ENCODE results near the gene SEBOX.

SEBOX gene, protein sequence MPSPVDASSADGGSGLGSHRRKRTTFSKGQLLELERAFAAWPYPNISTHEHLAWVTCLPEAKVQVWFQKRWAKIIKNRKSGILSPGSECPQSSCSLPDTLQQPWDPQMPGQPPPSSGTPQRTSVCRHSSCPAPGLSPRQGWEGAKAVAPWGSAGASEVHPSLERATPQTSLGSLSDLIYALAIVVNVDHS

DNA sequence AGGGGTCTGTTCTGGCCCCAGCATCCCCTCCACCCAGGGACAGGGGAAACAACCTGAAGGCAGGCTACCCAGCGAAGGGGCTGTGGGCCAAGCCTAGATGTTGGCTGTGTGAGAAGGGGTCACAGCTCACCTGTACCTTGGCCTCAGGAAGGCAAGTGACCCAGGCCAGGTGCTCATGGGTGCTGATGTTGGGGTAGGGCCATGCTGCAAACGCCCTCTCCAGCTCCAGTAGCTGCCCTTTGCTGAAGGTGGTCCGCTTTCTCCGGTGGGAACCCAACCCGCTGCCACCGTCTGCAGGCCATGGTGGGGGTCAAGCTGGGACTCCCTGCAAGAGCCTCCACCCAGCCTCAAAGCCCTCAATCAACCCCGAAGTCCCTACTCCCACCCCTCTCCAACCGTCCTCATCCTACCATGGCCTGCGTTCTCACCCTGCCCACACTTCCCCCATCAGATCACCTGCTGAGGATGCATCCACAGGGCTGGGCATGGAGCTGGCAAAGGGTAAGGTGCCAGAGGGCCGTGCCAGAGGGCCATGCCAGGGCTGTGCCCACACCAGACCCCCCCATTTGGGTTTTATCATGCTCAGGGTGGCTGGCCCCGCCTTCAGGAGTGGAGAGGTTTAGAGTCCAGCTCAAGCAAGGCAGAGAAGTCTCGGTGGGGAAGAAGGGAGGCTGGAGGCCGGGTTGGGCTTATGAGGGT, at the start of gene SEBOX:
Gene SEBOX, minus strand, starts transcription at position 535 of the 699 bp plus-strand sequence. Its CDS starts 48 bp downstream, at position 487.
- DNase-seq (ENCODE audit: low spot score): no peak

DNA sequence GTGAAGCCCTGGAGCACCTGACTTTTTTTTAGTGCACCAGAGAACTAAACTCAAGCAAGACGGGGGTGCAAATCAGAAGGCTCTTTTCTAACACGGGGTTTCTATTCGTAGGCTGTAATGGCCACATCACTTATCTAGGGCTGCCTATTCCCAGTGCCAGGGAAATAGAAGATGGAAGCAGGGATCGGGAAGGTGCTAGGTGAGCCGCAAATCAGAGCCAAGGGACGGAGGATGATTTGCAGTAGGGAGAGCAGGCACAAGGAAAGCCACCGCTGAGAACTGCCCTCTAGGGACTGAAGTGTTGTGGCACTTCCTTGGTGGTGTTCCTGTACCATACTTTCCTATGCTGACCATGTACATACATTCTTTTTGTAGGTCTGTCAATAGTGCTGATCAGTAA, 48.8 kb upstream of the SEBOX start:
- DNase-seq (ENCODE audit: low spot score): no peak

DNA sequence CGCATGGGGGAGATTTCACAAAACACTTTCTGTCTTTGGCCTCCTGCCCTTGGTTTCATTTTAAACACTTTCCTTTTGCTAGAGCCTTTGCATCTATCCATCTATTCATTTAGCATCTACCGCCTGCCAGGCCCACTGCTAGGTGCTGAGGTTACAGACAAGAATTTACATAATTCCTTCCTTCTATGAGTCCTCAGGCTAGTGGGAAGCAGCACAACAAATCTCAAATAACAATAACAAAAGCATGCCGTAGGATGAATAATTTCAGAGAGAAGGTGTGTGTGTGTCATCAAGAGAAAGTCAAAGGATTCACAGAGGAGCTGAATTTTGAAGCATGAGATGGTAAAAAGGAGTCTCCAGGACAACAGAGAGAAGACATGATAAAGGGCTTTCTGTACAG, 47.1 kb upstream of the SEBOX start:
- DNase-seq (ENCODE audit: low spot score): no peak

DNA sequence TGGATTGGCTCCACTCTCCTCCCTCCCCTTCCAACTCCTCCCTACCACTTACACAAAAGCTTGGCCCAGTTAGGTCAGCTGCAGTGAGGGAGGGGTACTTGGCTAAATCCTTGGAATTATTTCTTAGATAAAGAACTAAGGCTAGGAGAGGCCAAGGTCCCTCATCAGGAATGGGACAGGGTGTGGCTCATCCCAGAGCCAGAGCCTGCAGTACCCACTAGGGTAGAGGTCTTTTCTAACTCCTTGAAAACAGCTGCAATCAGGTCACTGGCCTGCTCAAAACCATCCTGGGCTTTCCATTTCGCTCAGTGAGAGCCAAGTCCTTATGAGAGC, 42.9 kb upstream of the SEBOX start:
- no peak for DNase-seq (ENCODE audit: low spot score)

DNA sequence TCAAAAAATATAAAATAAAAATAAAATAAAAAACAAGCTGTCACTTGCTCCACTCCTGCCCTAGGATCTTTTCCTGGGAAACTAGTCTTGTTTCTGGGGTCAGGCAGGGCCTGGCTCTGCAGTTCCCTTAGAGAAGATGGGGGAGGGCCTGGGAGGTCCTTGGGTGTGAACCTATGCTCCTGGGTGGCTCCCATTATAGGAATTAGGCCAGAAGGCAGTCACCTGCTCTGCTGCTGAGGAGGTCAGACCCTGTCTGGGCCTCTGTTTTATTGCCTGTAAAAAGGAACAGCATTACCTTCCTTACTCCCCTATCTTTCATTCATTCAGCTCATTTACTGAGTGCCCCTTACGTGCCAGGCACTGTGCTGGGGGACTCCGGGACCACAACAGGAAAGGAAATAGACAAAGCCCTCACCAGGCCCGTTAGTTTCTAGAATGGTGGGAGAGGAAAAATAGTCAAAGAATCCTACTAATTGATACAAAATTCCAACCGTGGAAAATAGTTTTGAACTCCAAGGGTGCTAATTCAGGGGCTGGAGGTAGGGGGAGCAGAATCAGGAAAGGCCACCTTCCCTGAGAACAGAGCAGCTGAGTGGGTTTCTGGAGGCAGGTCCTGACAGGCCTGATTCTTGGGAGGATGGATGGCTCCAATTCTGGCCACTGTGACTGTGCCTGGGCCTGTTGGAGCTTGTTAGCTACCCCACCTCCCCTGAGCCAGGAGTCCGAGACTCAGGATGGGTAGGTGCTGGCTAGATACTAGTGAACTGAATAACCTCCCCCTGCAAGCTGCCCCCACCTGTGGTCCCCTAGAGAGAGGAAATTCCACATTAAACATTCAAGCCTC, 42.4 kb upstream of the SEBOX start:
- no peak for DNase-seq (ENCODE audit: low spot score)

DNA sequence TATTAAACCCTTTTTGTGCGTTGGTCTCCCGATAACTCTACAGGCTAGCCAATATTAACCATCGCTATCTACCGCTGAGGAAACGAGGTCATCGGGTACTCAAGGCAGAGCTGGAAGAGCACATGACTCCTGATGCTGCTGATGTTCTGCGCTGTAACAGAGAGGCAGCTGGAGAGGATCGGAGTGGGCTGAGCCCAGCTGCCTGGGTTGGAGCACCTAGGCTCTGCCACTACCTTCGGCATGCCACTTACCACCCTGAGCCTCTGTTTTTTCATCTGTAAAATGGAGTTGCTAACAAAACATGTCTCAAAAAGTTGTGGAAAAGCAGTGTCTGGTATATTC, 41.4 kb upstream of the SEBOX start:
- no peak for DNase-seq (ENCODE audit: low spot score)

DNA sequence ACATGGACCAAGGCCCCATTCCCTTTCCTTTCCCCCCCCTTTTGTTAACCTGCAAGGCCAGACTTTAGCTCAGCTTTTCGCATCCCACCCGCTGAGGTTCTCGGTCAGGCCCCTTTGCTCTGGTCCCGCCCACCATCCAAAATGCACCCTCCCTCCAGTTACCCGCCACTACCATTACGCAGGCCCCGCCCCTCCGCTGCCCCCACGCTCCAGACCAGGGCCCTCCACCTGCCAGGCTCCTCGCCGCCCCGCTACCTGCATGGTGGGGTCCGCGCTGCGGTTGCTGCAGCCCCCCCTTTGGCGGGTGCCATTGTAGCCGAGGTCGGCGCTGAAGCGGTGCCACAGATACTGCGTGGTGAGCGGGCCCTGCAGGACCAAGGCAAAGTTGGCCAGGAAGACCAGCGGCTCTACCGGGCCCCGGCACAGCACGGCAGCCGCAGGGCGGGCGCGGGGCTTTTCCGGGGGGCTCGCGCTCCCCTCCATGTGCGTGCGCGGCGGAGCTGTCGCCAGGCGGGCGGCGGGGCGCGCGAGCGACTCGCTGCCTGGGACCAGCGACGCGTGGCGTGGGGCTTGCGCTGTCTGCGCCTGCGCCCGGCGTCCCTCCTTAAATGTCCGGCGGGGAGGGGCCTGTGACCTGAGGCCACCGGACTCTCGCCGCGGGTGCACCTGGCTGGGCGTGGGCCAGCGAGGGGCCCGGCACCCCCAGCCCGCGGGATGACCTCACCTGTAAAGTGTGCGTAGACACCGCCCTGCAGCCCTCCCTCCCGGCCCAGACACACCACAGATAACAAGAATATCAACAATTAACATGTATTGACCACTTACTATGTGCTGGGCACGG, 40.9 kb upstream of the SEBOX start, which contains the start of gene SLC46A1:
Gene SLC46A1, minus strand, starts transcription at position 581 of the 841 bp plus-strand sequence. Its CDS starts 98 bp downstream, at position 483.
- peak; percentile 54 for DNase-seq (ENCODE audit: low spot score)

DNA sequence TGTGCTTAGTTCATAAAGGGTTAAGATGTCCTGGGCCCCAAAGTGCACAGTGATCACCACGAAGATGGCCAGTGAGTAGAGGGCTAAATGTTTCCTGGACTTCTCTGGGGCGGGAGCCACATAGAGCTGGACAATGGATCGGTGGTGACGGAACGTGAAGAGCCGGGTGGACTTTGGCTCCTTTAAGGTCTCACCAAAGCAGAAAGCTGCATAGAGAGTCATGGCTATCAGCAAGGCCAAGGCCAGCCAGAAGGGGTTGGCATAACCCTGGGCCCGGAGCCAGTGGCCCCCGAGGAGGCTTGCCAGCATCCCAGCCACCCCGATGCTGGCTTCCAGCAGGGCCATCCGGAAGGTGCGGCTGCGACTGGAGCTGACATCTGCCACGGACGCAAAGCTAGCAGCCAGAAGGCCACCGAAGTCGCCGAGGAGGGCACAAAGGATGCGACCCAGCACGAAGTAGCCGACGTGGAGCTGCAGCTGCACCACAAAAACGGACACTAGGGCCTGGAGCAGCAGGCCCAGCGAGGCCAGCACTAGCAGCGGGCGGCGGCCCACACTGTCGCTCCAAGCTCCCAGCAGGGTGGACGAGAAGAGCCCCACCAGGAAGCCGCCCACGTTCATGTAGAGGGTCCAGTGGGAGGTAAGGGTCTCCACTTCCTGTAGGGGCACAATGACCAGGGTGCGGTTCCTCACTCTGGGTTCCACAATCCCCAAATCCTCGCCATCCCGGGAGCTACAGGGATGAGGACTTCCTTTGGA, 40.0 kb upstream of the SEBOX start:
- no peak for DNase-seq (ENCODE audit: low spot score)

DNA sequence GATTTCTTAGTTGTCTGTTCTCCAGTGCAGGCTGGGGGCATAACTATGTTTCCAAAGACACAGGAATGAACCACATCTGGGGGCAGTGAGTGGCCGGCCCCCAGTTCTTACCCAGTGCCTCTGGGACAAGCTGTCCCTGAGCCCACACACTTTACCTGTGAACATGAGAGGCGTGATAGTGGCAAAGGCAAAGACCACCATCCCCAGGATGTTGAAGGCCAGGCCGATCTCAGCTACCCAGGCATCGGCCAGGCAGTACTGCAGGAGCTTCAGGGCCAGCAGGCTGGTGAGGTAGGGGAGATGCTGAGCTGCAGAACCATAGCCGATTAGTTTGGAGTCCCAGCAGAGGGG, 39.4 kb upstream of the SEBOX start:
- DNase-seq (ENCODE audit: low spot score): no peak

DNA sequence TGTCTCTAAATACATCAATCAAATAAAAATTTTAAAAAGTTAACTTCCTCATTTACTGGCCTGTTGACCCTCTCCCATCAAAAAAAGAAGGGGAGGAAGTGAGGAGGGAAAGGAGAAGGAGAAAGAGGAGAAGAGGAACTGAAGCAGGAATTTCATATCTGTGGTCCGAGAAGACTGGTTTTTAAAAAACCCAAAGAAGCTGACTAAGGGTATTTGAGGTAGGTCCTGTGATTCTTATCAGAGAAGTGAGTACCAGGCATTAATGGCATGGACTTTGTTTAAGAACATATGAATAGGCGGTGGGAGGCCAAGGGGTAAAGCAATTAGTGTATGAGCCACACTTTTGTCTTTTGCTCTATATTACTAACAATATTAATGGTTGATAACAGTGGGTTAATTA, 39.0 kb upstream of the SEBOX start:
- DNase-seq (ENCODE audit: low spot score): no peak

DNA sequence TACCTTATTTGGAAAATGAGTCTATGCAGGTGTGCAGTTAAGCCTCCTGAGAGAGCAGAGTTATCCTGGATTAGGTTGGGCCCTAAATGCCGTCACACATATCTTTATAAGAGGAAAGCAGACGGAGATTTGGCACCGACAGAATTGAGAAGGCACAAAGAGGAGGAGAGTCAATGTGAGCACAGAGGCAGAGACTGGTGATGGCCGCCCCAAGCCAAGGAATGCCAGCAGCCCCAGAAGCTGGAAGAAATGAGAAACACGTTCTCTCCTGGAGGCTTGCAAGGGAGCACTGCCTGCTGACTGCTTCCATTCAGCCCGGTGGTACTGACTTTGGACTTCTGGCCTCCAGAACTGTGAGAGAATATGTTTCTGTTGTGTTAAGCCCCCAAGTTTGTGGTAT, 37.8 kb upstream of the SEBOX start:
- DNase-seq (ENCODE audit: low spot score): no peak

DNA sequence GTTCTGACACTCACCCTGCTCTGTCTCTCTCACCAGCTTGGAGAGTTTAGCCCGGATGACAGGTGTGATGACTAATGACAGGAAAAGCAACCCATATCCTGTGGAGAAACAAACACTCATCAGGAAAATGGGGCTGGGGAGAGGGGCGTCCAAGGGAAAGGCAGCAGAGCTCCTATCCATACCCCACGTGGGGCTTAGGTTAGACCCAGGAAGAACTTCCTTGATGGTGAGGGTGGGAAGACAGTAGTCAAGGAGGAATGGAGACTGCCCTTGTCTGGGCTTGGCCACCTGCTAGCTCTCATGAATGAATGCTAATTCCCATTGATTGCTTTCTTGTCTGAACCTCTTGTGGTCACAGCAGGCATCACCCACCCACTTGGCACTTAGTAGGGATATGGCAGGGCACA, 37.2 kb upstream of the SEBOX start:
- no peak for DNase-seq (ENCODE audit: low spot score)

DNA sequence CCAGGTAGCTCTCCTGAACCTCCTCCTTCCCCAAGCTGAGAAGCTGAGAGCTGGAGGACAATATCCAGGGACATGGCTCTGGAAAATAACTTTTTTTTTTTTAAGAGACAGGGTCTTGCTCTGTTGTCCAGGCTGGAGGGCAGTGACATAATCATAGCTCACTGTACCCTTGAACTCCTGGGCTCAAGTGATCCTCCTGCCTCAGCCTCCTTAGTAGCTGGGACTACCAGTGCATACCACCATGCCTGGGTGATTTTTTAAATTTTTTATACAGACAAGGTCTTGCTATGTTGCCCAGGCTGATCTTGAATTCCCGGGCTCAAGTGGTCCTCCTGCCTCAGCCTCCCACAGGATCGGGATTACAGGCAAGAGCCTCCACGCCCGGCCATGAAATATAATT, 34.8 kb upstream of the SEBOX start:
- DNase-seq (ENCODE audit: low spot score): no peak

DNA sequence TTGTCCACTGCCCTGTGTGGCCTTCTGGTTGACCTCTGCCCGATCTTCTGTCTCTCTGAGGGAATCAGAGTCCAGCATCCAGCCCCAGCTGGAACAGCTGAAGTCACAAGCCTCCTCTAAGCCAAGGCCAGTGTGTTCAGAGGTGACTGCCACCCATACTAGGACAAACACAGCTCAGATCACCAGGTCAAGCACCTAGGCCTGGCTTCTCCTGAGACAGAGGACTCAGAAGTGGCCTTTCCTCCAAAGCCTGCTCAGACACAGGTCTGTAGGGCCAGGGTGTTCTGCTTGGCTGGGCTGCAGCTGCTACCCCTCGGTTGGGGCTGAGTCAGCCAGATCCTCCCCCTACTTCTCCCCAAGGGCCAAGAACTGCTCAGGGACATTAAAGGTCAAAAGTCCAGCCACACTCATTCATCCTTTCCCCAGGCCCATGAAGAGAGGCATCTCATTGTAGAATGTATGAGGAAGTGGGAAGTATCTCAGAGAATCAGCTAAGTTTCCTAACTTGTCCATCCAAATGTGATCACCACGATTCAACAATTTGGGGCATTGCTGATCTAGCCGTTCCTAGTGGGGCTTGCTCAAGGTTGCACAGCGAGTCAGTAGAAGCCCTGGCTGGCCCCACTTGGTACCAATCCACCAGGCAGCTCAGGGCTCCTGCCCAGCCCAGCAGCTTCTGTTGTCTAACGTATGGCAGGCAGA, 33.4 kb upstream of the SEBOX start:
- DNase-seq (ENCODE audit: low spot score): no peak

DNA sequence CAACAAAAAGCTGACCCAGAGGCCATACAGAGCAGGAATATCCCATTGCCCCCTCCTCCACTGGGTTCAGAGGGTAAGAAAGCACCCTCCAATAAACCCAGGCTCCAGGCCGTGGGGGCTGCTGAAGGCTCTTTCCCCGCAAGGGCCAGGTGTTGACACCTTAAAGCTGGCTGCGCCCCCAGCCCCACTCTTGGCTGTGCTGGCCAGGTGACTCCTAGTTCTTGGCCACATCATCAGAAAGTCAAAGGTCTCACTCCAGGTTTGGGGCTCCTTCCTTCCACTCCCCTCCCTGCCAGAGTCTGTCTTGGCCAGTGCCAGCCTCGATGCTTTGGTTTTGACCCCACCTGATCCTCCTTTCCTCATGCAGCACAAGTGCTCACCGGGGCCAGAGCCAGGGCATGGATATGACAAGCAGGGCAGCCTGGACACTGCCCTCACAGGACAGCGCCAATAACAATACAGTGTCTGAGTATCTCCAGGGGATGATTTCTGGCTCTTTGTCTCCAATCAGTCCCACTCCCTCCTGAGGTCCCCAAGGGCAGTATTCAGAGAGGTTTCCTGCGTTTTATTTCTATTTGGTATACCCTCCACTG, 32.8 kb upstream of the SEBOX start:
- no peak for DNase-seq (ENCODE audit: low spot score)

DNA sequence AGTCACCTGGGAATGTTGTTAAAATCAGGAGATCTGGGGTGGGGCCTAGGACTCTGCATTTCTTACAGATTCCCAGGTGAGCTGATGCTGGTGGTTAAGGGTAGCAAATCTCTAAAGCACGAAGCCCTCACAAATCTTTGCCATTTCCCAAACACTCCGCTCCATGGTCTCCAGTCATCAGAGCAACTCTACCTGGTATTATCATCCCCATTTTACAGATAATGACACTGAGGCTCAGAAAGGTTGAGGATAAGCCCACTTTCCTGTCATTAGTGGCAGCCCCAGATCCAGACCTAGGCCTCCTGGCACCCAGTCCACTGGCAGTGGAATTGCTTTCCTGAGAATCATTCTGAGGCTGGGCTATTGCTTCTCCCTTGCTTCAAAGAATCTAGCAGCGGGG, 32.3 kb upstream of the SEBOX start:
- DNase-seq (ENCODE audit: low spot score): no peak

DNA sequence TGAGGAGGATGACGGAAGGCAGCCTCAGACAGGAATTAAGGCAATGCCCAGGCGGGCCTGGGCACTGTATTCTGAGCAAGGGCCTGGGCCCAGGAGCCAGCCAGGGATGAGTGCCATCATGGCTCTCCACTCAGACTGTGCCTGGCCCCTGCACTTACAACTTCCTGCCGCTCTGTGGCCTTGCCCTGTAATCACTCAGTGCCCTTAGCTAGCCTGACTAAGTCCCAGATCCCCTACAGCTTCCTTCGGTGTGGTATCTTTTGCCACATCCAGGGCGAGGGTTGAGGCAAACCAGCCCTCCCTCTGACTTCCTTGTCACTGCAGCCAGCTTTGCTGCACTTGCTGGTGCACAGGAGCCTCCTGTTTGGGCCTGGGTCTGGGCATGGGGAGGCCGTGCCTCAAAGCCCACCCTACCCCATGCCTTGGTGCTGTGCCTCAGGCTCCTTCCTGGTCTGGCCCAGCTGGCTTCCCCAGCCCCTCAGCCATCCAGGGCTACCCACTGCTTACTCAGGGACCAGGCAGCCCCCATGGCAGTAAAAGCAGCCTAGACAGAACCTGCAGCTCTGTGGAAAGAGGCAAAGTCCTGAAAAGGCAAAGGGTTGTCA, 31.7 kb upstream of the SEBOX start:
- no peak for DNase-seq (ENCODE audit: low spot score)

DNA sequence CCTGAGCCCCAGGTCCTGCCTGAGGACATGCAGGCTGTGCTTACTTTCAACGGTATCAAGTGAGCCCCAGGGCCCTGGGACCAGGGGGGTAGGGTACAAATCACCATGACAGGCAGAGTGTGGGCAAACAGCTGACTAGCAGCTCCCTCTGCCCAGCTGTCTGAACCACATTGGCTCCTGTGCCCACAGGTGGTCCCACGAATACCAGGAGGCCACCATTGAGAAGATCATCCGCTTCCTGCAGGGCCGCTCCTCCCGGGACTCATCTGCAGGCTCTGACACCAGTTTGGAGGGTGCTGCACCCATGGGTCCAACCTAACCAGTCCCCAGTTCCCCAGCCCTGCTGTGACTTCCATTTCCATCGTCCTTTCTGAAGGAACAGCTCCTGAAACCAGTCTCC, 31.0 kb upstream of the SEBOX start:
- DNase-seq (ENCODE audit: low spot score): no peak

DNA sequence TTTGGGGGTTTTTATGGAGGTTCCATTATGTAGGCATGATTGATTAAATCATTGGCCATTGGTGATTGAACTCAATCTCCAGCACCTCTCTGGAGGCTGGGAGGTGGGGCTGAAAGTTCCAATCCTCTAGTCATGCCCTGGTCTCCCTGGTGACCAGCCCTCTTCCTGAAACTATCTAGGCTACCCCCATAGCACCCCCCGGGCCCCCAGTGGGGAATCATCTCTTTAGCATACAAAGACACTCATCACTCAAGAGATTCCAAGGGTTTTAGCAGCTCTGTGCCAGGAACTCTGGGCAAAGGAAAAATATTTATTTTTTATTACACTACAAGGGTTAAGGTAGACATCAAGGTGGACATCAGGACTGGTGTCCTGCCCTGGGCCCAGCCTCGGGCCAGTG, 30.4 kb upstream of the SEBOX start:
- no peak for DNase-seq (ENCODE audit: low spot score)
